ENCODE results near the gene GJC1. TPM values are rescaled to one million over a fixed set of nuclear protein-coding genes. Genes with fewer than 3 reads are reported as not detected.

Gene GJC1
- total and polyA plus RNA-seq, 2 experiments from 2014 or later, result 14.8 to 37.3 TPM

DNA sequence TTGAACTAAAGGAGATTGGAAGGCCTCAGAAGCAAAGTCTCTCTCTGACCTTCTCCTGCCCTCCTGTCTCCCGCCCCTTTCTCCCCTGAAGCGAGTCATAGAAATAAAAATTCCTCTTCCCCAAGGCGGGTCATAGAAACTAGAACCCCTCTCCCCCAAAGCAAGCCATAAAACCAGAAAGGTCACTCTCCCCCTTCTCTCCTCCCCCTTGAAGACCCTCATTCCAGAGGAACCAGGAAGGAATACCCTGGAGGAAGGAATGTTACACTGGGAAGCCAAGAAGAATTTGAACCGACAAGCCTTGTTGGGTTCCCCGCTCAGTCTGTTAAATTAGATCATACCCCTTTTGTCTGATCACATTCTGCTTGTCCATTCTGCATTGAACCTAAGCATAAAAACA lies 2.7 kb upstream of the GJC1 start:
- TF ChIP-seq, protein P1, sequence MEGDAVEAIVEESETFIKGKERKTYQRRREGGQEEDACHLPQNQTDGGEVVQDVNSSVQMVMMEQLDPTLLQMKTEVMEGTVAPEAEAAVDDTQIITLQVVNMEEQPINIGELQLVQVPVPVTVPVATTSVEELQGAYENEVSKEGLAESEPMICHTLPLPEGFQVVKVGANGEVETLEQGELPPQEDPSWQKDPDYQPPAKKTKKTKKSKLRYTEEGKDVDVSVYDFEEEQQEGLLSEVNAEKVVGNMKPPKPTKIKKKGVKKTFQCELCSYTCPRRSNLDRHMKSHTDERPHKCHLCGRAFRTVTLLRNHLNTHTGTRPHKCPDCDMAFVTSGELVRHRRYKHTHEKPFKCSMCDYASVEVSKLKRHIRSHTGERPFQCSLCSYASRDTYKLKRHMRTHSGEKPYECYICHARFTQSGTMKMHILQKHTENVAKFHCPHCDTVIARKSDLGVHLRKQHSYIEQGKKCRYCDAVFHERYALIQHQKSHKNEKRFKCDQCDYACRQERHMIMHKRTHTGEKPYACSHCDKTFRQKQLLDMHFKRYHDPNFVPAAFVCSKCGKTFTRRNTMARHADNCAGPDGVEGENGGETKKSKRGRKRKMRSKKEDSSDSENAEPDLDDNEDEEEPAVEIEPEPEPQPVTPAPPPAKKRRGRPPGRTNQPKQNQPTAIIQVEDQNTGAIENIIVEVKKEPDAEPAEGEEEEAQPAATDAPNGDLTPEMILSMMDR (IDR thresholded peaks at IDR 0.05; ENCODE audit: low read depth, low read length), result no peak
- H3K27me3 ChIP-seq, result no peaks in the 10 kb centered on the region
- DNase-seq (ENCODE audit: low read depth in 1 of 2, low spot score in 1 of 2), result no peak

GRCh38 chr17:44831371-44831770 lies 1.3 kb upstream of the GJC1 start:
- Histone ChIP-seq H3K4me3 (no peak overlapping the region), H3K36me3 (no peaks in the 10 kb centered on the region), H3K27me3 (no peaks in the 10 kb centered on the region), H3K4me1 (ENCODE audit: low read depth) (peaks cover 16% of the 10 kb centered on the region), H3K9me3 (ENCODE audit: low read depth) (no peaks in the 10 kb centered on the region), H3K27ac (no peak overlapping the region)
- DNase-seq (ENCODE audit: low read depth in 1 of 2, low spot score in 1 of 2), result peak in 1 of 2 donors; percentile 42
- TF ChIP-seq, protein P1 (IDR thresholded peaks at IDR 0.05; ENCODE audit: low read depth, low read length), result no peak

More for the DNA sequence above, 2.7 kb upstream of the GJC1 start:
- Histone ChIP-seq H3K9me3 (ENCODE audit: low read depth) (no peaks in the 10 kb centered on the region), H3K4me3 (no peak overlapping the region), H3K27ac (no peak overlapping the region), H3K36me3 (no peaks in the 10 kb centered on the region), H3K4me1 (ENCODE audit: low read depth) (peaks cover 14% of the 10 kb centered on the region)

GRCh38 chr17:44830359-44831288 lies 537 bp upstream of the GJC1 start:
- Histone ChIP-seq H3K27ac (peak overlapping the region; percentile 82), H3K4me3 (peak overlapping the region; percentile 96)
- TF ChIP-seq, protein P1 (IDR thresholded peaks at IDR 0.05; ENCODE audit: low read depth, low read length), result no peak

DNA sequence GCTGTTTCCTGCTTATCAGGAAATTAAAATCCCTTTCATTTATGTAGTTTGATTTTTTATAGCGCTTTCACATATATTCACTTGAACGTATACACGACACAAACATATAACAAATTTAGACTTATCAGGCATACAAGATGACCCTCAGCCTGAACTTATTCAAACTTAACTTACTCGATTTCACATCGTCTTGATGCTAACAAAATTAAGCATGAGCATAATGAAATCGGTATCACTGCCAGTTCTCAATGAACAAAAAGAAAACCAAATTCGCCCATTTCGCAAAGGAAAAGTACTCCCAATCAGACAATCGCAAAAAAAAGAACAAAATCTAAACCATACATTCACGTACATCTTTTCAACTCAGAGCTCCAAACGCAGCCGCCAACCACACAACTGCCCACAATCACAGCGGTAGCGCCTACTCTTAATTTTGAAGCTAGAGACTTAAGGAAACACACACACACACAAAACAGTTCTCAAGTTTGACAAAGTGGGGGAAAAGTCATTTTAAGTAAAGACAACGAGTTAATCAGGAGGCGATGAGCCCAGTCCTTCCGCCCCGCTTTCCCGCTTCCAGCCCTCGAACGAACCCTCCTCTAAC lies 1.1 kb downstream of the GJC1 start:
- Histone ChIP-seq H3K4me1 (ENCODE audit: low read depth) (peaks cover 16% of the 10 kb centered on the region), H3K36me3 (no peaks in the 10 kb centered on the region), H3K27me3 (no peaks in the 10 kb centered on the region), H3K27ac (peak overlapping the region; percentile 82), H3K9me3 (ENCODE audit: low read depth) (no peaks in the 10 kb centered on the region), H3K4me3 (peak overlapping the region; percentile 96)
- TF ChIP-seq, protein P1 (IDR thresholded peaks at IDR 0.05; ENCODE audit: low read depth, low read length), result no peak
- DNase-seq (ENCODE audit: low read depth in 1 of 2, low spot score in 1 of 2), result peak in 1 of 2 donors; percentile 45

More at GRCh38 chr17:44830359-44831288, 537 bp upstream of the GJC1 start:
- Histone ChIP-seq H3K9me3 (ENCODE audit: low read depth) (no peaks in the 10 kb centered on the region), H3K27me3 (no peaks in the 10 kb centered on the region), H3K36me3 (no peaks in the 10 kb centered on the region), H3K4me1 (ENCODE audit: low read depth) (peaks cover 16% of the 10 kb centered on the region)
- peak; percentile 52 to 53 for DNase-seq (ENCODE audit: low read depth in 1 of 2, low spot score in 1 of 2)

GRCh38 chr17:44827863-44828262 lies 2.2 kb downstream of the GJC1 start:
- H3K9me3 ChIP-seq (ENCODE audit: low read depth), result no peaks in the 10 kb centered on the region
- DNase-seq (ENCODE audit: low read depth in 1 of 2, low spot score in 1 of 2), result no peak
- no peak overlapping the region for H3K27ac ChIP-seq
- no peaks in the 10 kb centered on the region for H3K36me3 ChIP-seq
- no peaks in the 10 kb centered on the region for H3K27me3 ChIP-seq
- TF ChIP-seq, protein P1 (IDR thresholded peaks at IDR 0.05; ENCODE audit: low read depth, low read length), result no peak
- H3K4me3 ChIP-seq, result peak overlapping the region; percentile 96
- H3K4me1 ChIP-seq (ENCODE audit: low read depth), result peaks cover 16% of the 10 kb centered on the region
